HG03558 (cell line): ENCODE data around the gene GMCL2.

Experiments used
- ATAC-seq: cut with Tn5 transposase; IDR thresholded peaks from one replicate; pipeline ENCODE4 v1.9.1; 2021; ENCODE audit warnings: moderate number of reproducible peaks; ENCODE audit not compliant: unreplicated experiment; ENCODE audit errors: extremely low read depth

GMCL2 gene

GRCh38 chr5:178192244-178192643, 5.1 kb upstream of the GMCL2 start:
- no peak for ATAC-seq

- ATAC-seq, result no peak
Measured at GRCh38 chr5:178191661-178192060, 4.5 kb upstream of the GMCL2 start.

- no peak for ATAC-seq
Measured at GRCh38 chr5:178189433-178189832, 2.3 kb upstream of the GMCL2 start.

- ATAC-seq, result no peak
Measured at GRCh38 chr5:178186427-178186826, 744 bp downstream of the GMCL2 start.

- ATAC-seq, result no peak
Measured at GRCh38 chr5:178182158-178182876, 4.9 kb downstream of the GMCL2 start.

- no peak for ATAC-seq
Measured at GRCh38 chr5:178180141-178180863, 6.9 kb downstream of the GMCL2 start.

- no peak for ATAC-seq
Measured at GRCh38 chr5:178177569-178177968, 9.6 kb downstream of the GMCL2 start.

GRCh38 chr5:178176791-178177190, 10.4 kb downstream of the GMCL2 start:
- no peak for ATAC-seq

- no peak for ATAC-seq
Measured at GRCh38 chr5:178174456-178174855, 12.7 kb downstream of the GMCL2 start.

- ATAC-seq, result no peak
Measured at GRCh38 chr5:178170455-178170854, 16.7 kb downstream of the GMCL2 start.

- no peak for ATAC-seq
Measured at GRCh38 chr5:178165581-178165980, 21.6 kb downstream of the GMCL2 start.

- no peak for ATAC-seq
Measured at GRCh38 chr5:178163772-178164735, 23.1 kb downstream of the GMCL2 start.

GRCh38 chr5:178162481-178162880, 24.7 kb downstream of the GMCL2 start:
- ATAC-seq, result no peak

GRCh38 chr5:178160176-178160575, 27.0 kb downstream of the GMCL2 start:
- ATAC-seq, result no peak

GRCh38 chr5:178155065-178155464, 32.1 kb downstream of the GMCL2 start:
- ATAC-seq, result no peak

- ATAC-seq, result peak; percentile 96
Measured at GRCh38 chr5:178153530-178154340, 33.4 kb downstream of the GMCL2 start, which contains the start of gene NHP2. NHP2 (minus strand) TSS chr5:178153885; CDS start chr5:178153817, 68 bp downstream.

- ATAC-seq, result no peak
Measured at GRCh38 chr5:178152491-178153444, 34.4 kb downstream of the GMCL2 start.

- ATAC-seq, result no peak
Measured at GRCh38 chr5:178150977-178151734, 36.0 kb downstream of the GMCL2 start.
